Liver (tissue), 3 donors: Measurements from ENCODE around the gene ARHGEF4.

Experiments
- RAD21 ChIP-seq, 2 donors: IDR thresholded peaks; 2 replicates each; pipeline ENCODE4 v1.6.1; 2016; ENCODE audit warnings: antibody characterized with exemption in 2 of 2, mild to moderate bottlenecking in 2 of 2
- YY1 ChIP-seq: IDR thresholded peaks from 2 replicates; pipeline ENCODE4 v1.6.1; 2016; ENCODE audit warnings: antibody characterized with exemption, mild to moderate bottlenecking
- TF ChIP-seq, protein P1 (sequence below): fragments of 150-350 bp; IDR thresholded peaks from 2 replicates; pipeline ENCODE4 v1.5.1; 2017; ENCODE audit warnings: improper control_type of control experiment, low read depth, low read length; ENCODE audit not compliant: missing input control
- donor health status: healthy.
- donor health status: healthy.

DNA sequence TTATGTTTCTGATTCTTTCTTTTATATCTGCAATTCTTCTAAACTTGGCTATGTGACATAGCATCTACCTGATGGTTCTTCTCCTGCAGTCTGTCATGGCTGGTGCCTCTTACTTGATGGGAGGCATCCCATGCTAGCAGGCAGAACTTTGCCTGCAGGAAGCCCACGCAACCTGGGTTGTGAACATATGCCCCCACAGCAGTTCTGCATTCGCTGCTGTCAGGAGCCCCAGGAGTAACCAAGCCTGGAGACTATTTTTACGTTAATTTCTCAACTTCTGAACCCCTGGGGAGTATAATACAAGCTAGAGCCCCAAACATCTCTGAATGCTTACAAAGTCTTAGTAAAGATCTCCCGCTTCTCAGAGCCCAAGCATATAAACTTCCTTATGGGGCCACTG is 244.5 kb downstream of the ARHGEF4 start:
- TF ChIP-seq, protein P1, sequence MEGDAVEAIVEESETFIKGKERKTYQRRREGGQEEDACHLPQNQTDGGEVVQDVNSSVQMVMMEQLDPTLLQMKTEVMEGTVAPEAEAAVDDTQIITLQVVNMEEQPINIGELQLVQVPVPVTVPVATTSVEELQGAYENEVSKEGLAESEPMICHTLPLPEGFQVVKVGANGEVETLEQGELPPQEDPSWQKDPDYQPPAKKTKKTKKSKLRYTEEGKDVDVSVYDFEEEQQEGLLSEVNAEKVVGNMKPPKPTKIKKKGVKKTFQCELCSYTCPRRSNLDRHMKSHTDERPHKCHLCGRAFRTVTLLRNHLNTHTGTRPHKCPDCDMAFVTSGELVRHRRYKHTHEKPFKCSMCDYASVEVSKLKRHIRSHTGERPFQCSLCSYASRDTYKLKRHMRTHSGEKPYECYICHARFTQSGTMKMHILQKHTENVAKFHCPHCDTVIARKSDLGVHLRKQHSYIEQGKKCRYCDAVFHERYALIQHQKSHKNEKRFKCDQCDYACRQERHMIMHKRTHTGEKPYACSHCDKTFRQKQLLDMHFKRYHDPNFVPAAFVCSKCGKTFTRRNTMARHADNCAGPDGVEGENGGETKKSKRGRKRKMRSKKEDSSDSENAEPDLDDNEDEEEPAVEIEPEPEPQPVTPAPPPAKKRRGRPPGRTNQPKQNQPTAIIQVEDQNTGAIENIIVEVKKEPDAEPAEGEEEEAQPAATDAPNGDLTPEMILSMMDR, result no peak
- no peak for TF ChIP-seq YY1
- TF ChIP-seq RAD21 (IDR thresholded peaks at IDR 0.05), result no peak
